CD4-positive, alpha-beta T cell (primary cell): ENCODE results near the gene NT5C1B. TPM values are rescaled to one million over a fixed set of nuclear protein-coding genes. Genes with fewer than 3 reads are reported as not detected.

Source experiments
- ATAC-seq: fragments of 200-7000 bp; cut with Tn5 transposase; one replicate; pipeline ENCODE4 v1.10.0; 2022; ENCODE audit warnings: mild to moderate bottlenecking; ENCODE audit not compliant: poor library complexity
- CTCF ChIA-PET: fragments of 350-600 bp; sonication (Branson Sonifier 250); formaldehyde crosslinking; loops from one replicate; lab custom pipeline; 2021; ENCODE audit warnings: antibody characterized with exemption, inconsistent platforms; lab: Charles Lee
- POLR2A ChIA-PET: fragments of 350-600 bp; sonication (Branson Sonifier 250); formaldehyde crosslinking; loops from one replicate; lab custom pipeline; 2021; ENCODE audit warnings: antibody characterized with exemption, inconsistent platforms; lab: Charles Lee
- DNase-seq, 14 experiments: peaks; one replicate each; pipeline ENCODE4 v3.0.0-alpha.2; 2013 to 2020; ENCODE audit warnings: mixed read lengths in 2 of 14
- H3K27ac ChIP-seq, 2 donors: one replicate each; pipeline versions ENCODE4 v1.5.1 to v1.7.0; 2013; ENCODE audit warnings: low read length in 2 of 2, low read depth in 1 of 2, mild to moderate bottlenecking in 1 of 2
- H3K27me3 ChIP-seq, 2 experiments: 1 replicate in 1 of 2; 2 replicates in 1 of 2; pipeline versions ENCODE4 v1.6.1 to v1.7.0; 2013; ENCODE audit warnings: low read length in 2 of 2, control low read depth in 1 of 2, mild to moderate bottlenecking in 1 of 2, moderate library complexity in 1 of 2; ENCODE audit not compliant: insufficient read depth in 2 of 2, control insufficient read depth in 1 of 2
- H3K36me3 ChIP-seq: one replicate; pipeline ENCODE4 v1.6.1; 2013; ENCODE audit warnings: low read length, control low read depth; ENCODE audit not compliant: insufficient read depth
- H3K4me1 ChIP-seq: one replicate; pipeline ENCODE4 v1.6.1; 2013; ENCODE audit warnings: low read length, control low read depth; ENCODE audit not compliant: insufficient read depth
- H3K4me3 ChIP-seq: one replicate; pipeline ENCODE4 v1.5.1; 2013; ENCODE audit warnings: mild to moderate bottlenecking, low read length, moderate library complexity
- H3K9me3 ChIP-seq, 2 experiments: 1 replicate in 1 of 2; 2 replicates in 1 of 2; pipeline versions ENCODE4 v1.6.1 to v1.7.0; 2013; ENCODE audit warnings: low read length in 2 of 2, mild to moderate bottlenecking in 2 of 2, control low read depth in 1 of 2, moderate library complexity in 1 of 2; ENCODE audit not compliant: control insufficient read depth in 1 of 2, insufficient read depth in 1 of 2
- H3K27ac Mint-ChIP-seq: one replicate; pipeline ENCODE4 v1.8.0; 2020; ENCODE audit warnings: mixed read lengths
- H3K27me3 Mint-ChIP-seq: one replicate; pipeline ENCODE4 v1.8.0; 2021; ENCODE audit warnings: mixed read lengths
- H3K36me3 Mint-ChIP-seq: one replicate; pipeline ENCODE4 v1.8.0; 2021; ENCODE audit warnings: low read depth, mixed read lengths
- H3K4me1 Mint-ChIP-seq: one replicate; pipeline ENCODE4 v1.8.0; 2021; ENCODE audit warnings: low read depth, mixed read lengths
- H3K4me3 Mint-ChIP-seq: one replicate; pipeline ENCODE4 v1.8.0; 2020; ENCODE audit warnings: mild to moderate bottlenecking, mixed read lengths
- H3K9me3 Mint-ChIP-seq: one replicate; pipeline ENCODE4 v1.8.0; 2020; ENCODE audit warnings: mixed read lengths
- CTCF ChIP-seq: fragments of 200-600 bp; IDR thresholded peaks from one replicate; pipeline ENCODE4 v1.8.0; 2022; ENCODE audit warnings: antibody characterized with exemption, mild to moderate bottlenecking
- intact Hi-C, 2 experiments: fragments of 100-400 bp; cut with DNase I in 1 of 2; cut with micrococcal nuclease in 1 of 2; formaldehyde crosslinking; loops; one replicate each; pipeline versions ENCODE4 v1.15.1 to v1.9.0; 2023 to 2025; cut with DNase I, micrococcal nuclease
- total RNA-seq, 174 experiments: library from RNA in 2 of 174; stranded (reverse) in 2 of 174; gene quantifications; one replicate each; pipeline ENCODE4 v1.2.3 and lab custom pipeline; 2021 to 2026

NT5C1B gene
- total RNA-seq, 2 experiments from 2014 or later = not detected

DNA sequence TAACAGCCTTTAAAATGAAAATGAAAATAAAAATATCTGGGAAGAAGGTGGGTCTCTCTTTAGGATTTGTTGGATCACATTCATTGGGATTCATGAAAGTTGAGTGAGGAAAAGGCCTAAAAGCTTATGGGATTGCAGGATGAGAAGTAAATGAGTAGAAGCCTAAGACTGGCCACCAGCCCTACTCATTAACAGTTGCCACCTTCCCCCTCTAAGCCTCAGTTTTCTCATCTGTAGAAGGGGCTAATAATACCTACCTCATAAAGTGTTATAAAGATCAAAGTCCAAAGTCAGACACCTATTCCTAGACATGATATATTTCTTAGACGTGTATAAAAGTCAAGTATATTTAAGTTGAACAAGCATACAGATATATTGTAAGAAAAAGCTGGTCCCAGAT lies 52.7 kb downstream of the NT5C1B start:
- Mint-ChIP-seq H3K27ac (no peak overlapping the region), H3K4me3 (no peak overlapping the region), H3K36me3 (no peaks in the 10 kb centered on the region), H3K4me1 (no peaks in the 10 kb centered on the region), H3K9me3 (peaks cover 4% of the 10 kb centered on the region), H3K27me3 (peaks cover 25% of the 10 kb centered on the region)
- Histone ChIP-seq H3K9me3 (no peaks in the 10 kb centered on the region), H3K4me3 (no peak overlapping the region), H3K4me1 (no peaks in the 10 kb centered on the region), H3K27me3 (no peaks in the 10 kb centered on the region), H3K36me3 (no peaks in the 10 kb centered on the region), H3K27ac (no peak overlapping the region)
- ATAC-seq = no peak
- DNase-seq = no peak
- ChIA-PET CTCF (no interaction called here), POLR2A (no interaction called here)
- no peak for TF ChIP-seq CTCF
- intact Hi-C loops = no loop called here

DNA sequence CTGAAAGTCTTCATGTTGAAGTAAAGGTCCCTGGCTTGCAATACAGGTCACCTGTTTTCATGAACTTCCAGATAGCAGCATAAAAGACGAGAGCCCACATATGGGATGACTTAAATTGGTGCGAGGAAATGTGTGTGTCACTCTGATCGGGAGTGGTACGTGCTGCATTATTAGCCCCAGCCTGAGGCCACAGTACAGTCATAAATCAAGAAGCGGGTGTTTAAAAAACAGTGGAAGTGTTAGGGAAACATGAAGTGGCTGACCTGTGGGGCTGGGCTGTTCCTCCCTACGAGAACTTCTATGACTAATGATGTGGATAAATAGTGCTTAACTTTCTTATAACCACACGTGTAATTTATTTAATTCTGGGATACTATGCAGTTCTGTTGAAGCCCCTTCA lies 53.3 kb downstream of the NT5C1B start:
- DNase-seq (no peak), ATAC-seq (no peak)
- H3K27me3 Mint-ChIP-seq = peaks cover 25% of the 10 kb centered on the region
- peaks cover 4% of the 10 kb centered on the region for H3K9me3 Mint-ChIP-seq
- no peak for TF ChIP-seq CTCF
- H3K27ac Mint-ChIP-seq = no peak overlapping the region
- H3K36me3 Mint-ChIP-seq = no peaks in the 10 kb centered on the region
- ChIA-PET CTCF (no interaction called here), POLR2A (no interaction called here)
- H3K27me3 ChIP-seq = no peaks in the 10 kb centered on the region
- H3K4me3 ChIP-seq = no peak overlapping the region
- no peak overlapping the region for H3K4me3 Mint-ChIP-seq
- intact Hi-C loops = no loop called here
- H3K9me3 ChIP-seq = no peaks in the 10 kb centered on the region
- no peak overlapping the region for H3K27ac ChIP-seq
- no peaks in the 10 kb centered on the region for H3K36me3 ChIP-seq
- no peaks in the 10 kb centered on the region for H3K4me1 ChIP-seq
- no peaks in the 10 kb centered on the region for H3K4me1 Mint-ChIP-seq

- TF ChIP-seq CTCF = no peak
- peaks cover 12% of the 10 kb centered on the region for H3K27me3 Mint-ChIP-seq
- H3K4me1 Mint-ChIP-seq = no peaks in the 10 kb centered on the region
- Histone ChIP-seq H3K27ac (no peak overlapping the region), H3K9me3 (no peaks in the 10 kb centered on the region), H3K27me3 (no peaks in the 10 kb centered on the region), H3K4me1 (no peaks in the 10 kb centered on the region), H3K36me3 (no peaks in the 10 kb centered on the region), H3K4me3 (no peak overlapping the region)
- H3K4me3 Mint-ChIP-seq = no peak overlapping the region
- ATAC-seq (no peak), DNase-seq (no peak)
- no peaks in the 10 kb centered on the region for H3K36me3 Mint-ChIP-seq
- CTCF ChIA-PET = no interaction called here
- POLR2A ChIA-PET = no interaction called here
- H3K27ac Mint-ChIP-seq = no peak overlapping the region
- intact Hi-C loops = no loop called here
- no peaks in the 10 kb centered on the region for H3K9me3 Mint-ChIP-seq
These were observed 58.2 kb downstream of the NT5C1B start for GRCh38 chr2:18531194-18531593.
